PC-3 (cell line): Measurements from ENCODE around the gene MS4A1. TPM values are rescaled to one million over a fixed set of nuclear protein-coding genes. Genes with fewer than 3 reads are reported as not detected.
A peak's percentile ranks its signal among the peaks of the same experiment; 100 is the strongest.

Experiments used
- ATAC-seq: fragments of 200-7000 bp; cut with Tn5 transposase; 2 replicates; pipeline ENCODE4 v1.9.1; 2020; ENCODE audit warnings: mild to moderate bottlenecking, moderate library complexity
- BruUV-seq: library from RNA; stranded (reverse); fragments of 400-500 nt; replicated peaks from 2 replicates; lab custom pipeline; 2021; lab: Mats Ljungman, UMichigan
- CTCF ChIA-PET: fragments of 300-600 bp; sonication (Branson Sonifier 250); formaldehyde crosslinking; loops from one replicate; lab custom pipeline; 2022; ENCODE audit warnings: antibody characterized with exemption; lab: Charles Lee
- POLR2A ChIA-PET: fragments of 300-600 bp; sonication (Branson Sonifier 250); formaldehyde crosslinking; loops from one replicate; lab custom pipeline; 2022; ENCODE audit warnings: antibody characterized with exemption; ENCODE audit not compliant: unreplicated experiment; lab: Charles Lee
- DNase-seq: peaks from one replicate; pipeline ENCODE4 v3.0.0-alpha.2; 2015
- H2AFZ ChIP-seq: fragments of 300-600 bp; sonication (generic); 2 replicates; pipeline ENCODE4 v1.6.0; 2016; ENCODE audit warnings: antibody characterized with exemption, low read length
- H3F3A ChIP-seq: fragments of 300-600 bp; sonication (generic); one replicate; pipeline ENCODE4 v1.6.0; 2017; ENCODE audit warnings: antibody characterized with exemption, low read length, control low read depth, mild to moderate bottlenecking; ENCODE audit not compliant: unreplicated experiment
- H3K27ac ChIP-seq: fragments of 300-600 bp; sonication (generic); 2 replicates; pipeline ENCODE4 v1.5.1; 2016; ENCODE audit warnings: mild to moderate bottlenecking, low read length
- H3K27me3 ChIP-seq: fragments of 300-600 bp; sonication (generic); 2 replicates; pipeline ENCODE4 v1.6.1; 2016; ENCODE audit warnings: low read length, mixed read lengths
- H3K36me3 ChIP-seq: fragments of 300-600 bp; sonication (generic); 2 replicates; pipeline ENCODE4 v1.6.1; 2016; ENCODE audit warnings: low read depth, mixed run types, low read length, mixed read lengths
- H3K4me1 ChIP-seq: fragments of 300-600 bp; sonication (generic); 2 replicates; pipeline ENCODE4 v1.5.1; 2016; ENCODE audit warnings: low read length; ENCODE audit not compliant: insufficient read depth
- H3K4me2 ChIP-seq: fragments of 300-600 bp; sonication (generic); 2 replicates; pipeline ENCODE4 v1.6.0; 2016; ENCODE audit warnings: low read length
- H3K4me3 ChIP-seq: fragments of 300-600 bp; sonication (generic); 2 replicates; pipeline ENCODE4 v1.5.1; 2016; ENCODE audit warnings: mild to moderate bottlenecking, low read length, mixed read lengths
- H3K79me2 ChIP-seq: fragments of 300-600 bp; sonication (generic); 2 replicates; pipeline ENCODE4 v1.6.1; 2017; ENCODE audit warnings: low read length, mixed read lengths
- H3K9ac ChIP-seq: fragments of 300-600 bp; sonication (generic); 2 replicates; pipeline ENCODE4 v1.6.0; 2016; ENCODE audit warnings: mild to moderate bottlenecking, low read length
- H3K9me2 ChIP-seq: fragments of 300-600 bp; sonication (generic); replicated peaks from 2 replicates; pipeline ENCODE4 v1.6.1; 2016; ENCODE audit warnings: mixed run types, low read length, mixed read lengths
- H3K9me3 ChIP-seq: fragments of 300-600 bp; sonication (generic); 2 replicates; pipeline ENCODE4 v1.6.1; 2016; ENCODE audit warnings: low read length, mixed read lengths
- H4K20me1 ChIP-seq: fragments of 300-600 bp; sonication (generic); 2 replicates; pipeline ENCODE4 v1.6.1; 2016; ENCODE audit warnings: low read length, mixed read lengths
- EZH2 ChIP-seq: fragments of 300-600 bp; sonication (generic); IDR thresholded peaks from one replicate; pipeline ENCODE4 v1.6.1; 2017; ENCODE audit warnings: antibody characterized with exemption, mild to moderate bottlenecking, low read length; ENCODE audit not compliant: unreplicated experiment
- EZH2phosphoT487 ChIP-seq: fragments of 300-600 bp; sonication (generic); IDR thresholded peaks from 2 replicates; pipeline ENCODE4 v1.6.1; 2018; ENCODE audit warnings: mild to moderate bottlenecking, antibody characterized with exemption, low read length, borderline replicate concordance
- intact Hi-C: fragments of 100-400 bp; cut with micrococcal nuclease; formaldehyde crosslinking; loops from 2 replicates; pipeline ENCODE4 v1.9.0; 2023
- total RNA-seq: library from RNA; depleted of rRNA; stranded (reverse); fragments of >200 nt; gene quantifications from 2 replicates; pipeline ENCODE4 v1.2.3, GENCODE V29; 2014
- TF ChIP-seq, protein P1 (sequence below): fragments of 300-600 bp; sonication (generic); conservative IDR thresholded peaks from 2 replicates; pipeline ENCODE4 v1.5.1; 2017; ENCODE audit warnings: antibody characterized with exemption, low read depth, mild to moderate bottlenecking, low read length

The MS4A1 gene
- total RNA-seq, 1 experiment from 2014 or later = not detected

DNA sequence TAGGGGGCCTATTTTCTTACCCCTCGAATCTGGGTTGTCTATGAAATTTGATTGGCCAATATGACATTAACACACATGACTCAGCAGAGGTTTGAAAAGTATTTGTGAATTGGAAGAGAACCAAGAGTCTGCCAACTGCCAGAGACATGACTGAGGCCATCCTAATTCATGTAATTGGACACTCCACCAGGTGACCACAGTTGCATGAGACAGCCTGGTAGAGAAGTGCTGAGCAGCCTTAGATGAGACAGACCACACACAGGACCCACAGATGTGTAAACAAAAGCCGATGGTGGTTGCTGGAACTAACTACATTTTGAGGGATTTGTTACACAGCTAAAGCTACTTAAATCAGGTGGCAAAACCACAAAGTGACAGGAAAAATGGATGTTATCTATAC is 27.1 kb upstream of the MS4A1 start:
- H3K4me3 ChIP-seq = no peak overlapping the region
- H3K9ac ChIP-seq = no peak overlapping the region
- ChIA-PET POLR2A (no interaction called here), CTCF (no interaction called here)
- H3K9me3 ChIP-seq = no peaks in the 10 kb centered on the region
- peaks cover 51% of the 10 kb centered on the region for H3K27me3 ChIP-seq
- no peak for TF ChIP-seq EZH2
- TF ChIP-seq EZH2phosphoT487 = no peak
- TF ChIP-seq, protein P1, sequence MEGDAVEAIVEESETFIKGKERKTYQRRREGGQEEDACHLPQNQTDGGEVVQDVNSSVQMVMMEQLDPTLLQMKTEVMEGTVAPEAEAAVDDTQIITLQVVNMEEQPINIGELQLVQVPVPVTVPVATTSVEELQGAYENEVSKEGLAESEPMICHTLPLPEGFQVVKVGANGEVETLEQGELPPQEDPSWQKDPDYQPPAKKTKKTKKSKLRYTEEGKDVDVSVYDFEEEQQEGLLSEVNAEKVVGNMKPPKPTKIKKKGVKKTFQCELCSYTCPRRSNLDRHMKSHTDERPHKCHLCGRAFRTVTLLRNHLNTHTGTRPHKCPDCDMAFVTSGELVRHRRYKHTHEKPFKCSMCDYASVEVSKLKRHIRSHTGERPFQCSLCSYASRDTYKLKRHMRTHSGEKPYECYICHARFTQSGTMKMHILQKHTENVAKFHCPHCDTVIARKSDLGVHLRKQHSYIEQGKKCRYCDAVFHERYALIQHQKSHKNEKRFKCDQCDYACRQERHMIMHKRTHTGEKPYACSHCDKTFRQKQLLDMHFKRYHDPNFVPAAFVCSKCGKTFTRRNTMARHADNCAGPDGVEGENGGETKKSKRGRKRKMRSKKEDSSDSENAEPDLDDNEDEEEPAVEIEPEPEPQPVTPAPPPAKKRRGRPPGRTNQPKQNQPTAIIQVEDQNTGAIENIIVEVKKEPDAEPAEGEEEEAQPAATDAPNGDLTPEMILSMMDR = no peak
- BruUV-seq = no TSS peak
- H3K36me3 ChIP-seq = no peaks in the 10 kb centered on the region
- H3F3A ChIP-seq = no peaks in the 10 kb centered on the region
- H3K4me1 ChIP-seq = no peaks in the 10 kb centered on the region
- H3K27ac ChIP-seq = no peak overlapping the region
- no peaks in the 10 kb centered on the region for H3K9me2 ChIP-seq
- no peaks in the 10 kb centered on the region for H4K20me1 ChIP-seq
- H3K4me2 ChIP-seq = no peak overlapping the region
- DNase-seq (peak; percentile 78), ATAC-seq (peak; percentile 35)
- intact Hi-C loops = no loop called here
- no peaks in the 10 kb centered on the region for H3K79me2 ChIP-seq
- no peak overlapping the region for H2AFZ ChIP-seq

DNA sequence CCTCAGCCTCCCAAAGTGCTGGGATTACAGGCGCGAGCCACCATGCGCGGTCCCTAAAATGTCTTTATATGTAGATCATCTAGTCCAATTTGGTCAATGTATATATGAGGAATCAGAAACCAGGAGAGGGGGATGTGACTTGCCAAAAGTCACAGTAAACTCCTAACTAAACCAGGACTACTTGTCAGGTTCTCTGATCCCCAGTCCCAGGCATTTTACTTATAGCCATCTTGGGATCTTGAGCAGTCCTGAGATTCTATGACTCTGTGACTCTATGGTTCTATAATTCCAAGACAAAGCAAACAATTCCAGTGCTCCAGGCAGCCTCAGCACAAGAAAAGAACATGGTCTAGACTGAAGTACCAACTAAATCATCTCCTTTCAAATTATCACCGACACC is 26.4 kb upstream of the MS4A1 start, which contains the start of gene MS4A5:
Gene MS4A5, plus strand, starts transcription at position 301 of the 400 bp plus-strand sequence. CDS start 103 bp downstream, outside the sequence.
- no peak within 1 kb of the TSS for H2AFZ ChIP-seq
- no peak for ATAC-seq
- H3K27me3 ChIP-seq = peaks cover 51% of the 10 kb centered on the region
- BruUV-seq = no TSS peak
- H3K4me1 ChIP-seq = no peaks in the 10 kb centered on the region
- no peak within 1 kb of the TSS for H3K27ac ChIP-seq
- H3K4me2 ChIP-seq = no peak within 1 kb of the TSS
- no peaks in the 10 kb centered on the region for H3K36me3 ChIP-seq
- no peaks in the 10 kb centered on the region for H3K9me2 ChIP-seq
- H3K4me3 ChIP-seq = no peak within 1 kb of the TSS
- ChIA-PET CTCF (no interaction called here), POLR2A (no interaction called here)
- TF ChIP-seq EZH2 = no peak
- no peak for TF ChIP-seq EZH2phosphoT487
- TF ChIP-seq, protein P1 = no peak
- no peak within 1 kb of the TSS for H3K9ac ChIP-seq
- H3F3A ChIP-seq = no peaks in the 10 kb centered on the region
- H3K9me3 ChIP-seq = no peaks in the 10 kb centered on the region
- no peaks in the 10 kb centered on the region for H4K20me1 ChIP-seq
- no peak for DNase-seq
- no peaks in the 10 kb centered on the region for H3K79me2 ChIP-seq
- intact Hi-C loops = no loop called here

DNA sequence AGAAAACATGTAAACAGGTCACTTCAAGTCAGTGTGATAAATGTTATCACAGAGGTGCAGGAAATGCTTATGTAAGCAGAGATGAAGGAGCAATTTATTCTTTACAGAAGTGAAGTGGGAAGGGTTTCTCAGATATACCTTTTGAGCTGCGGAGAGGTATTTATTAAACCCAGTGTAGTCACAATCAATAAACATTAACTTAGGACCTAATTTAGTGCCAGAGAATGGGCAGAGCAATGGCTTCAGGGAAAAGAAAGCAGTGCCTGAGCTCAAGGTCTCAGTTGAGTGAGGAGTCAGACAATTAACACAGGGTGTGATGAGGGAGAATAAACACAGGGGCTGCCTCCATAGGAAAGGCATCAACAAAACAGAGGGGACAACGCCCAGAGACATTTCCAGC is 24.4 kb upstream of the MS4A1 start:
- no peak overlapping the region for H3K9ac ChIP-seq
- H3K27ac ChIP-seq = no peak overlapping the region
- POLR2A ChIA-PET = no interaction called here
- no peaks in the 10 kb centered on the region for H3K36me3 ChIP-seq
- ATAC-seq (no peak), DNase-seq (no peak)
- intact Hi-C loops = no loop called here
- no peak overlapping the region for H2AFZ ChIP-seq
- no peaks in the 10 kb centered on the region for H3F3A ChIP-seq
- CTCF ChIA-PET = no interaction called here
- H3K79me2 ChIP-seq = no peaks in the 10 kb centered on the region
- H4K20me1 ChIP-seq = no peaks in the 10 kb centered on the region
- no peak overlapping the region for H3K4me2 ChIP-seq
- TF ChIP-seq EZH2 (no peak), EZH2phosphoT487 (no peak)
- TF ChIP-seq, protein P1 = no peak
- no TSS peak for BruUV-seq
- H3K9me3 ChIP-seq = no peaks in the 10 kb centered on the region
- no peaks in the 10 kb centered on the region for H3K9me2 ChIP-seq
- peaks cover 39% of the 10 kb centered on the region for H3K27me3 ChIP-seq
- no peak overlapping the region for H3K4me3 ChIP-seq
- H3K4me1 ChIP-seq = no peaks in the 10 kb centered on the region
